Natural killer cell (primary cell): Measurements from ENCODE around the gene CWF19L1. TPM values are rescaled to one million over a fixed set of nuclear protein-coding genes. Genes with fewer than 3 reads are reported as not detected.
A peak's percentile ranks its signal among the peaks of the same experiment; 100 is the strongest.
"Not testable (repeated sequence)": the region's sequence is repeated elsewhere in the genome, so short reads cannot be mapped to it uniquely, and the experiment has no call there.

Experiments
- ATAC-seq, 3 donors: fragments of 150-1000 bp in 2 of 3; fragments of 200-7000 bp in 1 of 3; cut with Tn5 transposase; 1 replicate in 1 of 3; 2 replicates in 2 of 3; pipeline ENCODE4 v1.10.0; 2021; ENCODE audit warnings: mild to moderate bottlenecking in 2 of 3, moderate library complexity in 2 of 3
- DNase-seq, 2 donors: peaks; one replicate each; pipeline versions ENCODE4 v3.0.0 to v3.0.0-alpha.2; 2013 to 2021; ENCODE audit warnings: mixed read lengths in 1 of 2
- H3K27ac ChIP-seq: one replicate; pipeline ENCODE4 v1.5.1; 2013; ENCODE audit warnings: mild to moderate bottlenecking, low read length
- H3K27me3 ChIP-seq: one replicate; pipeline ENCODE4 v1.6.1; 2013; ENCODE audit warnings: low read length; ENCODE audit not compliant: control insufficient read depth, insufficient read depth
- H3K36me3 ChIP-seq: one replicate; pipeline ENCODE4 v1.6.1; 2013; ENCODE audit warnings: low read length; ENCODE audit not compliant: control insufficient read depth, insufficient read depth
- H3K4me1 ChIP-seq: one replicate; pipeline ENCODE4 v1.6.1; 2013; ENCODE audit warnings: low read length; ENCODE audit not compliant: control insufficient read depth, insufficient read depth
- H3K4me3 ChIP-seq: one replicate; pipeline ENCODE4 v1.5.1; 2013; ENCODE audit warnings: low read length
- H3K9me3 ChIP-seq: one replicate; pipeline ENCODE4 v1.6.1; 2013; ENCODE audit warnings: low read length; ENCODE audit not compliant: control insufficient read depth, insufficient read depth
- H3K27ac Mint-ChIP-seq, 2 donors: one replicate each; pipeline ENCODE4 v1.8.0; 2022; ENCODE audit warnings: mild to moderate bottlenecking in 2 of 2, mixed read lengths in 2 of 2, moderate library complexity in 1 of 2
- H3K27me3 Mint-ChIP-seq, 2 donors: one replicate each; pipeline ENCODE4 v1.8.0; 2022; ENCODE audit warnings: low read depth in 2 of 2, mixed read lengths in 2 of 2
- H3K36me3 Mint-ChIP-seq: one replicate; pipeline ENCODE4 v1.8.0; 2022; ENCODE audit warnings: mixed read lengths
- H3K4me1 Mint-ChIP-seq, 2 donors: one replicate each; pipeline ENCODE4 v1.8.0; 2022; ENCODE audit warnings: mixed read lengths in 2 of 2
- H3K4me3 Mint-ChIP-seq: one replicate; pipeline ENCODE4 v1.8.0; 2022; ENCODE audit warnings: mild to moderate bottlenecking, moderate library complexity, mixed read lengths
- H3K9me3 Mint-ChIP-seq, 2 donors: one replicate each; pipeline ENCODE4 v1.8.0; 2022; ENCODE audit warnings: mixed read lengths in 2 of 2
- WGBS: methylation state at CpG from one replicate; pipeline ENCODE4 v1.1.7; 2013; ENCODE audit warnings: missing lambda C conversion rate; ENCODE audit not compliant: insufficient coverage; 5-methylcytosine and 5-hydroxymethylcytosine counted together
- intact Hi-C: fragments of 100-400 bp; cut with micrococcal nuclease; formaldehyde crosslinking; loops from one replicate; pipeline ENCODE4 v1.14.2; 2022
- total RNA-seq, 4 donors: library from RNA; stranded (reverse); fragments of 120-200 nt in 1 of 4; gene quantifications; one replicate each; pipeline versions ENCODE4 v1.2.3 to v1.2.4, GENCODE V29; 2013 to 2022
- TF ChIP-seq, protein P1 (sequence below): fragments of 200-600 bp; IDR thresholded peaks from one replicate; pipeline ENCODE4 v1.8.0; 2022; ENCODE audit warnings: antibody characterized with exemption

CWF19L1 gene
- total RNA-seq, 3 donors from 2014 or later (not counting 1 experiment from before 2014, with no cell fraction given): 52.5 to 58.0 (median 54.8) TPM

DNA sequence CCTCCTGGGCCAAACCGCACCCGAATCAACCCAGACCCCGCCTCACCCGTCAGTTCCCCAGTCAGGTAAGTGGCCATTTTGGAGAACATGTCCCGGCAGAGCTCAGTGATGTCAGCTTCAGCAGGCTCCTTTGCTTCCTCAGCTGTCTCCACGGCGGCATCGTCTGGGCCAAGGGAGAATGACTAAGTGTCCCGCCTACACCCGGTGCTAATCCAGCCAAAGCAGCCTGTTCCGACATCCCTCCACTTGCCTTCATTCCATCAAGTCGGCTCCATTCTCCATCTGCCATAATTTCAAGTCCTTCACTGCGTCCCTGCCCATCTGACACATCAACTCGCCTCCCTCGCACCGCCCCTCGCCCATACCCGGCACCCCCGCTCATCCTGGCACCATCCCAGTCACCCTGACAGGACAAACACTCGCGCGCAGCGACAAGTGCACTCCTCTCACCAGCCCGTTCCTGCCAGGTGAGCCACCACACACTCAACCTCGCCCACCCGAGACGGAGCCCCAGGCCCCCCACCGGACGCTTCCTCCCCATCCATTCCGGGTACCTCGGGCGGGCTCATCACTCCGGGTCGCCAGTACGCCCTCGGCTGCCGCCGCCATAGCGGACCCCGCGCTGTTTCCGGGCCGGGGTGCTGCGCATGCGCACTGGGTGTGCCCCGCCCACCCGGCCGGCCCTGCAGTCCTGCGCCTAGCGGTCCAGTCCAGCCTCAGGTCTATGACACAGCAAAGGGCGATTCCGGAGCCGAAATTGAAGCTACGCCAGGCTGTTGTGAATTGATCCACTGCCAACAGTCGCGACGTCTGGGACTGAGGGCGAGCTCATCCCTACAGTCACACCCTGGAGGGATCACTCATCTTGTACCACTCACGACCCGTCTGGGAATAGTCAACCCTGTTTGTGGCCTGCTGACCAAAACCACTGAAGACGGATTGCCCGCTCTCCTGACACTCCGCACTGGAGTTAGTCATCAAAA lies 18.9 kb upstream of the CWF19L1 start, which contains the start of gene BLOC1S2:
BLOC1S2 (minus strand) TSS at position 630 of the 983 bp plus-strand sequence; CDS start at position 609, 21 bp downstream.
- Histone ChIP-seq H3K27me3 (no peaks in the 10 kb centered on the region), H3K4me3 (peak within 1 kb of the TSS; percentile 95), H3K9me3 (no peaks in the 10 kb centered on the region), H3K36me3 (peaks cover 10% of the 10 kb centered on the region), H3K27ac (peak within 1 kb of the TSS; percentile 88), H3K4me1 (peaks cover 33% of the 10 kb centered on the region)
- peak; percentile 87 to 91 for DNase-seq
- intact Hi-C loops: no loop called here
- ATAC-seq: peak; percentile 89 to 95 (median 94)
- TF ChIP-seq, protein P1, sequence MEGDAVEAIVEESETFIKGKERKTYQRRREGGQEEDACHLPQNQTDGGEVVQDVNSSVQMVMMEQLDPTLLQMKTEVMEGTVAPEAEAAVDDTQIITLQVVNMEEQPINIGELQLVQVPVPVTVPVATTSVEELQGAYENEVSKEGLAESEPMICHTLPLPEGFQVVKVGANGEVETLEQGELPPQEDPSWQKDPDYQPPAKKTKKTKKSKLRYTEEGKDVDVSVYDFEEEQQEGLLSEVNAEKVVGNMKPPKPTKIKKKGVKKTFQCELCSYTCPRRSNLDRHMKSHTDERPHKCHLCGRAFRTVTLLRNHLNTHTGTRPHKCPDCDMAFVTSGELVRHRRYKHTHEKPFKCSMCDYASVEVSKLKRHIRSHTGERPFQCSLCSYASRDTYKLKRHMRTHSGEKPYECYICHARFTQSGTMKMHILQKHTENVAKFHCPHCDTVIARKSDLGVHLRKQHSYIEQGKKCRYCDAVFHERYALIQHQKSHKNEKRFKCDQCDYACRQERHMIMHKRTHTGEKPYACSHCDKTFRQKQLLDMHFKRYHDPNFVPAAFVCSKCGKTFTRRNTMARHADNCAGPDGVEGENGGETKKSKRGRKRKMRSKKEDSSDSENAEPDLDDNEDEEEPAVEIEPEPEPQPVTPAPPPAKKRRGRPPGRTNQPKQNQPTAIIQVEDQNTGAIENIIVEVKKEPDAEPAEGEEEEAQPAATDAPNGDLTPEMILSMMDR: no peak
- Mint-ChIP-seq H3K4me1 (peaks cover 17 to 28% of the 10 kb centered on the region in 2 donors), H3K36me3 (no peaks in the 10 kb centered on the region), H3K9me3 (no peaks in the 10 kb centered on the region), H3K4me3 (peak within 1 kb of the TSS; percentile 97), H3K27me3 (no peaks in the 10 kb centered on the region), H3K27ac (peak within 1 kb of the TSS; percentile 91 to 98)
- WGBS: under 1% methylated on average over 63 of the region's 63 CpGs

DNA sequence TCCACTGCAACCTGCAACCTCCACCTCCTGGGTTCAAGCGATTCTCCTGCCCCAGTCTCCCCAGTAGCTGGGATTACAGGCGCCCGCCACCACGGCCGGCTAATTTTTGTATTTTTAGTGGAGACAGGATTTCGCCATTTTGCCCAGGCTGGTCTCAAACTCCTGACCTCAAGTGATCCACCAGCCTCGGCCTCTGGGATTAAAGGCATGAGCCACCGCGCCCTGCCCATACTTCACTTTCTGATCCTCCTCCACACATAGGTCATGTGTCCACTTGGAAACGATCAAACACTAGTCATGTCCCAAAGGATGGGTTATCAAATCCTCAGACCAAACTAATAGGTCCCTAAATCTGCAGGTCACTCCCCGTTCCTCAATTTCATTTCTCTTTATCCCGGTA lies 17.9 kb upstream of the CWF19L1 start:
- Mint-ChIP-seq H3K4me3 (peak overlapping the region; percentile 97), H3K4me1 (peaks cover 17 to 28% of the 10 kb centered on the region in 2 donors), H3K27ac (peak overlapping the region; percentile 91 to 98)
- H3K27me3 Mint-ChIP-seq, H3K27me3 ChIP-seq, H3K9me3 ChIP-seq, DNase-seq, ATAC-seq, H3K27ac ChIP-seq, H3K9me3 Mint-ChIP-seq, H3K36me3 Mint-ChIP-seq, intact Hi-C loops: not testable (repeated sequence)
- peaks cover 30% of the 10 kb centered on the region for H3K4me1 ChIP-seq
- 90% methylated on average over 11 of the region's 12 CpGs for WGBS
- peak overlapping the region; percentile 95 for H3K4me3 ChIP-seq
- peaks cover 18% of the 10 kb centered on the region for H3K36me3 ChIP-seq

DNA sequence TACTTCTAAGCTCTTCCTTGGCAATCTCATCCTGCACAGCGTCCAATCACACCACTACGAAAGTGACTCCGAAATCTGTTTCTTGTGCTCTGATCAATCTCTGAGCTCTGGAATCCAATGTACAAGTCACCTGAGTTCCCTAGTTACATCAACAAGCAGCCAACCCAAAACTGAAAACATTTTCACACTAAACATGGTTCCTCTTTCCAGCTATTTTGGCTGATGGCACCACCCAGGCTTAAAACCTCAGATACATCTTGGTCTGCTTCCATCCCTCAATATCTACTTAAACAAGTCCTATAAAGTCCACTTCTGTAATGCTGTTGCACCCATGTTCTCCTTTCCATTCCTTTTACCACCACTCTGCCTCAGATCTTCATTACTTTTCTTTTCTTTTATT lies 15.5 kb upstream of the CWF19L1 start:
- no peak for DNase-seq
- WGBS: 95% methylated on average over 3 of the region's 3 CpGs
- Histone ChIP-seq H3K27me3 (no peaks in the 10 kb centered on the region), H3K36me3 (peaks cover 34% of the 10 kb centered on the region), H3K9me3 (no peaks in the 10 kb centered on the region), H3K27ac (no peak overlapping the region), H3K4me3 (no peak overlapping the region), H3K4me1 (peaks cover 29% of the 10 kb centered on the region)
- Mint-ChIP-seq H3K27ac (no peak overlapping the region), H3K36me3 (no peaks in the 10 kb centered on the region), H3K9me3 (no peaks in the 10 kb centered on the region), H3K4me1 (peaks cover 17 to 28% of the 10 kb centered on the region in 2 donors), H3K27me3 (no peaks in the 10 kb centered on the region), H3K4me3 (no peak overlapping the region)
- TF ChIP-seq, protein P1: no peak
- no peak for ATAC-seq
- intact Hi-C loops: no loop called here

DNA sequence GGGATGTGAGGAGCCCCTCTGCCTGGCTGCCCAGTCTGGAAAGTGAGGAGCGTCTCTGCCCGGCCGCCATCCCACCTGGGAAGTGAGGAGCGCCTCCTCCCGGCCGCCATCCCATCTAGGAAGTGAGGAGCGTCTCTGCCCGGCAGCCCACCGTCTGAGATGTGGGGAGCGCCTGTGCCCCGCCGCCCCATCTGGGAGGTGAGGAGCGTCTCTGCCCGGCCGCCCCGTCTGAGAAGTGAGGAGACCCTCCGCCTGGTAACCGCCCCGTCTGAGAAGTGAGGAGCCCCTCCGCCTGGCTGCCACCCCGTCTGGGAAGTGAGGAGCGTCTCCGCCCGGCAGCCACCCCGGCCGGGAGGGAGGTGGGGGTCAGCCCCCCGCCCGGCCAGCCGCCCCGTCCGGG lies 9.5 kb upstream of the CWF19L1 start:
- H3K4me3 Mint-ChIP-seq, H3K4me1 Mint-ChIP-seq, H3K4me1 ChIP-seq, H3K27me3 ChIP-seq, DNase-seq, H3K9me3 Mint-ChIP-seq, H3K27me3 Mint-ChIP-seq, H3K27ac Mint-ChIP-seq, H3K36me3 Mint-ChIP-seq, ATAC-seq, intact Hi-C loops, H3K9me3 ChIP-seq, H3K27ac ChIP-seq, H3K4me3 ChIP-seq: not testable (repeated sequence)
- WGBS: 98% methylated on average over 12 of the region's 31 CpGs
- H3K36me3 ChIP-seq: peaks cover 32% of the 10 kb centered on the region
